NT2/D1 (cell line): ENCODE results near the gene PNKP.

Experiments used
- DNase-seq: peaks from one replicate; pipeline ENCODE4 v3.0.0-alpha.2; 2011; ENCODE audit warnings: low read depth, low spot score
- H3K27me3 ChIP-seq: 2 replicates; pipeline ENCODE4 v1.6.0; 2011; ENCODE audit warnings: mild to moderate bottlenecking; ENCODE audit not compliant: insufficient read length, insufficient read depth
- H3K36me3 ChIP-seq: 2 replicates; pipeline ENCODE4 v1.6.1; 2011; ENCODE audit warnings: mild to moderate bottlenecking, low read length, mixed read lengths; ENCODE audit not compliant: insufficient read depth, insufficient read length
- H3K4me1 ChIP-seq: 2 replicates; pipeline ENCODE4 v1.5.1; 2011; ENCODE audit not compliant: insufficient read depth, insufficient read length
- H3K4me3 ChIP-seq: 2 replicates; pipeline ENCODE4 v1.5.1; 2011; ENCODE audit warnings: low read depth; ENCODE audit not compliant: insufficient read length
- H3K9ac ChIP-seq: 2 replicates; pipeline ENCODE4 v1.6.0; 2011; ENCODE audit warnings: low read depth; ENCODE audit not compliant: insufficient read length
- H3K9me3 ChIP-seq: 2 replicates; pipeline ENCODE4 v1.5.1; 2011; ENCODE audit warnings: mild to moderate bottlenecking, low read length; ENCODE audit not compliant: insufficient read depth
- SUZ12 ChIP-seq: IDR thresholded peaks from 2 replicates; pipeline ENCODE4 v1.6.1; 2011; ENCODE audit not compliant: insufficient read length, insufficient read depth; ENCODE audit errors: extremely low read depth
- YY1 ChIP-seq: IDR thresholded peaks from 2 replicates; pipeline ENCODE4 v1.6.1; 2011; ENCODE audit not compliant: insufficient read length, insufficient read depth
- ZNF274 ChIP-seq: IDR thresholded peaks from 2 replicates; pipeline ENCODE4 v1.6.1; 2011; ENCODE audit warnings: mild to moderate bottlenecking, low read depth, low read length

Gene PNKP

GRCh38 chr19:49860336-49861102, 6.9 kb downstream of the PNKP start:
- DNase-seq = no peak
- Histone ChIP-seq H3K4me3 (no peak overlapping the region), H3K36me3 (peaks cover 89% of the 10 kb centered on the region), H3K27me3 (no peaks in the 10 kb centered on the region), H3K4me1 (peaks cover 32% of the 10 kb centered on the region), H3K9me3 (no peaks in the 10 kb centered on the region), H3K9ac (no peak overlapping the region)
- TF ChIP-seq SUZ12 = no peak
- no peak for TF ChIP-seq YY1
- no peak for TF ChIP-seq ZNF274

GRCh38 chr19:49859682-49860335, 7.6 kb downstream of the PNKP start:
- no peaks in the 10 kb centered on the region for H3K27me3 ChIP-seq
- H3K9ac ChIP-seq = no peak overlapping the region
- no peaks in the 10 kb centered on the region for H3K9me3 ChIP-seq
- peaks cover 92% of the 10 kb centered on the region for H3K36me3 ChIP-seq
- H3K4me1 ChIP-seq = peaks cover 30% of the 10 kb centered on the region
- no peak for DNase-seq
- no peak overlapping the region for H3K4me3 ChIP-seq
- TF ChIP-seq SUZ12 = no peak
- no peak for TF ChIP-seq YY1
- no peak for TF ChIP-seq ZNF274

- Histone ChIP-seq H3K4me3 (no peak overlapping the region), H3K4me1 (peaks cover 22% of the 10 kb centered on the region), H3K9ac (no peak overlapping the region), H3K9me3 (no peaks in the 10 kb centered on the region), H3K27me3 (no peaks in the 10 kb centered on the region), H3K36me3 (peaks cover 88% of the 10 kb centered on the region)
- TF ChIP-seq ZNF274 = no peak
- TF ChIP-seq YY1 = no peak
- TF ChIP-seq SUZ12 = no peak
- no peak for DNase-seq
These were observed 9.0 kb downstream of the PNKP start for GRCh38 chr19:49858088-49858985.

GRCh38 chr19:49857838-49858087, 9.6 kb downstream of the PNKP start:
- Histone ChIP-seq H3K9me3 (no peaks in the 10 kb centered on the region), H3K4me1 (peaks cover 22% of the 10 kb centered on the region), H3K4me3 (no peak overlapping the region), H3K27me3 (no peaks in the 10 kb centered on the region), H3K36me3 (peaks cover 86% of the 10 kb centered on the region), H3K9ac (no peak overlapping the region)
- no peak for TF ChIP-seq SUZ12
- TF ChIP-seq YY1 = no peak
- no peak for TF ChIP-seq ZNF274
- DNase-seq = no peak

- Histone ChIP-seq H3K27me3 (no peaks in the 10 kb centered on the region), H3K9ac (no peak overlapping the region), H3K36me3 (peaks cover 86% of the 10 kb centered on the region), H3K9me3 (no peaks in the 10 kb centered on the region), H3K4me1 (peaks cover 25% of the 10 kb centered on the region), H3K4me3 (no peak overlapping the region)
- DNase-seq = no peak
- TF ChIP-seq YY1 (no peak), ZNF274 (no peak), SUZ12 (no peak)
These were observed 10.1 kb downstream of the PNKP start for GRCh38 chr19:49857061-49857837.

- peaks cover 24% of the 10 kb centered on the region for H3K4me1 ChIP-seq
- no peak overlapping the region for H3K9ac ChIP-seq
- TF ChIP-seq YY1 = no peak
- no peak for TF ChIP-seq SUZ12
- no peak for TF ChIP-seq ZNF274
- H3K36me3 ChIP-seq = peaks cover 83% of the 10 kb centered on the region
- H3K27me3 ChIP-seq = no peaks in the 10 kb centered on the region
- no peak overlapping the region for H3K4me3 ChIP-seq
- H3K9me3 ChIP-seq = no peaks in the 10 kb centered on the region
- DNase-seq = no peak
These were observed 10.8 kb downstream of the PNKP start for GRCh38 chr19:49856574-49857021.
